Fibroblast of lung (primary cell): ENCODE results near the gene CNKSR3. TPM values are rescaled to one million over a fixed set of nuclear protein-coding genes. Genes with fewer than 3 reads are reported as not detected.

Experiments used
- DNase-seq, 2 donors: peaks; one replicate each; pipeline versions ENCODE4 v3.0.0 to v3.0.0-alpha.2; 2010; ENCODE audit warnings: low read depth in 2 of 2
- H2AFZ ChIP-seq: 2 replicates; pipeline ENCODE4 v1.5.1; 2012; ENCODE audit warnings: low read length, control low read depth, inconsistent platforms
- H3K27ac ChIP-seq: 2 replicates; pipeline ENCODE4 v1.5.1; 2011; ENCODE audit warnings: low read length, control low read depth; ENCODE audit not compliant: insufficient read depth
- H3K27me3 ChIP-seq: 2 replicates; pipeline ENCODE4 v1.5.1; 2011; ENCODE audit warnings: mild to moderate bottlenecking, low read length; ENCODE audit not compliant: control insufficient read depth, insufficient read depth
- H3K36me3 ChIP-seq: 2 replicates; pipeline ENCODE4 v1.5.1; 2011; ENCODE audit warnings: low read length; ENCODE audit not compliant: control insufficient read depth, insufficient read depth
- H3K4me1 ChIP-seq: 2 replicates; pipeline ENCODE4 v1.5.1; 2011; ENCODE audit warnings: low read length; ENCODE audit not compliant: control insufficient read depth, insufficient read depth; ENCODE audit errors: extremely low read depth
- H3K4me2 ChIP-seq: 2 replicates; pipeline ENCODE4 v1.5.1; 2011; ENCODE audit warnings: low read length, control low read depth; ENCODE audit not compliant: insufficient read depth; ENCODE audit errors: extremely low read depth
- H3K4me3 ChIP-seq, 4 experiments: fragments of 200-600 bp in 1 of 4; sonication (generic) in 1 of 4; replicated peaks in 1 of 4; 2 replicates each; pipeline ENCODE4 v1.5.1; 2011 to 2016; ENCODE audit warnings: low read length in 4 of 4, low read depth in 3 of 4, mild to moderate bottlenecking in 3 of 4, control low read depth in 2 of 4, inconsistent platforms in 1 of 4, mixed read lengths in 1 of 4; ENCODE audit not compliant: insufficient read depth in 1 of 4; ENCODE audit errors: control extremely low read depth in 1 of 4
- H3K79me2 ChIP-seq: 2 replicates; pipeline ENCODE4 v1.5.1; 2012; ENCODE audit warnings: mild to moderate bottlenecking, low read length, inconsistent platforms; ENCODE audit not compliant: control insufficient read depth, insufficient read depth
- H3K9ac ChIP-seq: 2 replicates; pipeline ENCODE4 v1.5.1; 2011; ENCODE audit warnings: mild to moderate bottlenecking, low read length, control low read depth; ENCODE audit not compliant: insufficient read depth
- H3K9me3 ChIP-seq: 2 replicates; pipeline ENCODE4 v1.5.1; 2012; ENCODE audit warnings: low read depth, low read length; ENCODE audit not compliant: control insufficient read depth, insufficient read depth
- H4K20me1 ChIP-seq: 2 replicates; pipeline ENCODE4 v1.5.1; 2011; ENCODE audit warnings: low read length; ENCODE audit not compliant: control insufficient read depth, insufficient read depth; ENCODE audit errors: extremely low read depth
- EZH2 ChIP-seq: IDR thresholded peaks from 2 replicates; pipeline ENCODE4 v1.5.1; 2012; ENCODE audit warnings: low read length, control low read depth, mild to moderate bottlenecking; ENCODE audit errors: missing control alignments
- polyA plus RNA-seq, 2 donors: library from polyadenylated mRNA; depleted of rRNA in 1 of 2; stranded (reverse) in 1 of 2; unstranded in 1 of 2; fragments of >200 nt; gene quantifications; 2 replicates each; pipeline ENCODE4 v1.2.1, GENCODE V29; 2011 to 2012; ENCODE audit warnings: missing spikeins in 1 of 2
- total RNA-seq: library from RNA; depleted of rRNA; stranded (reverse); fragments of >200 nt; gene quantifications from 2 replicates; pipeline ENCODE4 v1.2.1, GENCODE V29; 2014
- TF ChIP-seq, protein P1 (sequence below), 2 donors: IDR thresholded peaks in 1 of 2; conservative IDR thresholded peaks in 1 of 2; 1 replicate in 1 of 2; 2 replicates in 1 of 2; pipeline ENCODE4 v1.5.1; 2011 to 2012; ENCODE audit warnings: low read length in 2 of 2, control low read depth in 1 of 2, inconsistent platforms in 1 of 2, low read depth in 1 of 2, mild to moderate bottlenecking in 1 of 2

The CNKSR3 gene
- total and polyA plus RNA-seq, 2 donors (not counting 1 experiment from before 2014, with no cell fraction given), result 5.5 to 14.0 TPM

DNA sequence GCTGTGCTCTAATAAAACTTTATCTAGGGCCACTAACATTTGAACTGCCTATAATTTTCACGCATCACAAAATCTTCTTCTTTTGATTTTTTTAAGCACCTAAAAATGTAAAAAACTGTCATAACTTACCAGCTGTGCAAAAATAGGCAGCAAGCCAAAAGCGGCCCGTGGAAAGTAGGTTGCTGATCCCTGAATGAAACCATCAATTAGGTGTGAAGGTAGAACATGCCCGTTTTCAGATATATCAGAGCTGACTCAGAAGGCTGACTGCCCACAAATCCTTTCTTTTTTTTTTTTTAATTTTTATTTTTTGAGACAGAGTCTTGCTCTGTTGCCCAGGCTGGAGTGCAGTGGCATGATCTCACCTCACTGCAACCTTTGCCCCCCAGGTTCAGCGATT is 149.0 kb downstream of the CNKSR3 start:
- no peaks in the 10 kb centered on the region for H3K9me3 ChIP-seq
- no peak overlapping the region for H3K4me3 ChIP-seq
- H3K79me2 ChIP-seq, result no peaks in the 10 kb centered on the region
- H3K4me2 ChIP-seq, result no peak overlapping the region
- peaks cover 3% of the 10 kb centered on the region for H3K4me1 ChIP-seq
- H3K27ac ChIP-seq, result no peak overlapping the region
- DNase-seq, result no peak
- H3K27me3 ChIP-seq, result no peaks in the 10 kb centered on the region
- no peak overlapping the region for H3K9ac ChIP-seq
- H3K36me3 ChIP-seq, result no peaks in the 10 kb centered on the region
- no peak for TF ChIP-seq EZH2
- TF ChIP-seq, protein P1, sequence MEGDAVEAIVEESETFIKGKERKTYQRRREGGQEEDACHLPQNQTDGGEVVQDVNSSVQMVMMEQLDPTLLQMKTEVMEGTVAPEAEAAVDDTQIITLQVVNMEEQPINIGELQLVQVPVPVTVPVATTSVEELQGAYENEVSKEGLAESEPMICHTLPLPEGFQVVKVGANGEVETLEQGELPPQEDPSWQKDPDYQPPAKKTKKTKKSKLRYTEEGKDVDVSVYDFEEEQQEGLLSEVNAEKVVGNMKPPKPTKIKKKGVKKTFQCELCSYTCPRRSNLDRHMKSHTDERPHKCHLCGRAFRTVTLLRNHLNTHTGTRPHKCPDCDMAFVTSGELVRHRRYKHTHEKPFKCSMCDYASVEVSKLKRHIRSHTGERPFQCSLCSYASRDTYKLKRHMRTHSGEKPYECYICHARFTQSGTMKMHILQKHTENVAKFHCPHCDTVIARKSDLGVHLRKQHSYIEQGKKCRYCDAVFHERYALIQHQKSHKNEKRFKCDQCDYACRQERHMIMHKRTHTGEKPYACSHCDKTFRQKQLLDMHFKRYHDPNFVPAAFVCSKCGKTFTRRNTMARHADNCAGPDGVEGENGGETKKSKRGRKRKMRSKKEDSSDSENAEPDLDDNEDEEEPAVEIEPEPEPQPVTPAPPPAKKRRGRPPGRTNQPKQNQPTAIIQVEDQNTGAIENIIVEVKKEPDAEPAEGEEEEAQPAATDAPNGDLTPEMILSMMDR (conservative IDR thresholded peaks at IDR 0.05 in 1 of 2, IDR thresholded peaks at IDR 0.05 in 1 of 2; ENCODE audit: low read depth in 1 of 2, low read length in 2 of 2), result no peak
- no peaks in the 10 kb centered on the region for H4K20me1 ChIP-seq
- no peak overlapping the region for H2AFZ ChIP-seq

DNA sequence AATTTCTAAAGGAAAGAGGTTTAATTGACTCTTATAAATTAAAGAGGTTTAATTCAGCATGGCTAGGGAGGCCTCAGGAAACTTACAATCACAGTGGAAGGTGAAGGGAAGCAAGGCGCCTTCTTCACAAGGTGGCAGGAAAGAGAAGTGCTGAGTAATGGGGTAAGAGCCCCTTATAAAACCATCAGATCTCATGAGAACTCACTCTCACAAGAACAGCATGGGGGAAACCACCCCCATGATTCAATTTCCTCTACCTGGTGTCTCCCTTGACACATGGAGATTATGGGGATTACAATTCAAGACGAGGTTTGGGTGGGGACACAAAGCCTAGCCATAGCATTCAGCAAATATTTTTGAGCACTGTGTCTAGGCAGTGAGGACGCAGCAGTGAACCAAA is 150.0 kb downstream of the CNKSR3 start:
- DNase-seq, result no peak
- H2AFZ ChIP-seq, result no peak overlapping the region
- H3K36me3 ChIP-seq, result no peaks in the 10 kb centered on the region
- no peak overlapping the region for H3K27ac ChIP-seq
- no peak overlapping the region for H3K4me2 ChIP-seq
- no peaks in the 10 kb centered on the region for H3K79me2 ChIP-seq
- H3K4me3 ChIP-seq, result no peak overlapping the region
- no peaks in the 10 kb centered on the region for H4K20me1 ChIP-seq
- no peaks in the 10 kb centered on the region for H3K9me3 ChIP-seq
- no peak for TF ChIP-seq EZH2
- TF ChIP-seq, protein P1 (conservative IDR thresholded peaks at IDR 0.05 in 1 of 2, IDR thresholded peaks at IDR 0.05 in 1 of 2; ENCODE audit: low read depth in 1 of 2, low read length in 2 of 2), result no peak
- no peaks in the 10 kb centered on the region for H3K27me3 ChIP-seq
- H3K9ac ChIP-seq, result no peak overlapping the region
- peaks cover 3% of the 10 kb centered on the region for H3K4me1 ChIP-seq

DNA sequence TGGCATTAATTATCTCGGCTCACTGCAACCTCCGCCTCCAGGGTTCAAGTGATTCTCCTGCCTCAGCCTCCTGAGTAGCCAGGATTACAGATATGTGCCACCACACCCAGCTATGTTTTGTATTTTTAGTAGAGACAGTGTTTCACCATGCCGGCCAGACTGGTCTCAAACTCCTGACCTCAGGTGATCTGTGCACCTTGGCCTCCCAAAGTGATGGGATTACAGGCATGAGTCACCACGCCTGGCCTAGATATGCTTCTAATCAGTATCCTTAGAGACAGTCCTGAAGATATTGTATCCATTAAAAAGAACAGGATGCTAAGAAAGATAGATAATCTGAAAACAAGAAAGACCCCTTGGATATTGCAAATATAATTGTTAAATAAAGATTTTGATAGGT is 150.8 kb downstream of the CNKSR3 start:
- H3K36me3 ChIP-seq, result no peaks in the 10 kb centered on the region
- peaks cover 3% of the 10 kb centered on the region for H3K4me1 ChIP-seq
- H3K9me3 ChIP-seq, result no peaks in the 10 kb centered on the region
- no peaks in the 10 kb centered on the region for H4K20me1 ChIP-seq
- H3K4me3 ChIP-seq, result no peak overlapping the region
- no peak overlapping the region for H3K27ac ChIP-seq
- H3K27me3 ChIP-seq, result no peaks in the 10 kb centered on the region
- no peak overlapping the region for H3K4me2 ChIP-seq
- H2AFZ ChIP-seq, result no peak overlapping the region
- no peaks in the 10 kb centered on the region for H3K79me2 ChIP-seq
- TF ChIP-seq EZH2, result no peak
- TF ChIP-seq, protein P1 (conservative IDR thresholded peaks at IDR 0.05 in 1 of 2, IDR thresholded peaks at IDR 0.05 in 1 of 2; ENCODE audit: low read depth in 1 of 2, low read length in 2 of 2), result no peak
- no peak overlapping the region for H3K9ac ChIP-seq
- no peak for DNase-seq
